C4-2B (cell line): ENCODE measurements around the gene STH.

Experiments
- CTCF ChIP-seq: fragments of 450-650 bp; conservative IDR thresholded peaks from 2 replicates; pipeline ENCODE4 v1.5.1; 2017; ENCODE audit warnings: mild to moderate bottlenecking
- ZFX ChIP-seq: fragments of 450-650 bp; IDR thresholded peaks from 2 replicates; pipeline ENCODE4 v1.6.1; 2017

- TF ChIP-seq CTCF: no peak
- TF ChIP-seq ZFX: no peak
These were observed 8.5 kb downstream of the STH start for GRCh38 chr17:46007461-46007965.
